GOT3 (cell line): ENCODE results near the gene ALDH1A2.

Experiments
- DNase-seq: peaks from one replicate; lab custom pipeline; 2025; ENCODE audit warnings: mixed read lengths; lab: John Stamatoyannopoulos, UW

The ALDH1A2 gene

DNA sequence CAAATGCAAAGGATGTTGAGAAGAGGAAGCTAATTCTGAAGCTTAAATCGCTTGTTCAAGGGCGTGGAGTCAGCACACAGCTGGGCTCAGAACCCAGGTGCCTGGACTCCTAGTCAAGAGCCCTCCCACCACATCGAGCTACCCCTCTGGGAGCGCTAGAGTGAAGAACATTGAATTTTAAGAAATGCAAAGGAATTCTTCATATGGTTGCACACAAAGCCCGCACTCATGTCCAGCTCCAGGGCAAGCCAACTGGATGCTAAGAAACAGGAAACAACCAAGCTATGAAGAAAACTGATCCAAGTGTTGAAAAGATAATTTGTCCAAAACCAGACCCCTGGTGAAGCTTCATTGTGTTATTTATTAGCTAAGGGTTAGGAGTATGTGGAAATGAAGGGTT lies 122.3 kb downstream of the ALDH1A2 start:
- DNase-seq = no peak

DNA sequence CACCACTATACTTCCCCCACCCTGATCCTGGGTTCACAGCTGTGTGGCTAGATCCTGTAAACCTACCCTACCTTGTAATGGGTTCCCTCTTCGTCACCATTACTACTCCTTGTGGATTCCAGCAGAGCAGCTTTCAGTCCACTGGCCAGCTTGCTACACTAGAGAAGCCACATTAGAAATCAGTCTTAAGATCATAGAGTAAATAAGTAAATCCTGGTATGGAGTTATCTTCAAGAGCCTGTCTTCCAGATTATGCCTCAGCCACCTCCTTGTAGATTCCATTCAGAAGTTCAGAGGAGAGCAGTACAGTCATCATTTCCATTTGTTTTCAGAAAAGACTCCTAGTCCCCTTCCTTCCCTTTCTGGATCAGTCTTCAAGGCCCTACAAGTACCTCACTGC lies 123.7 kb downstream of the ALDH1A2 start:
- no peak for DNase-seq

DNA sequence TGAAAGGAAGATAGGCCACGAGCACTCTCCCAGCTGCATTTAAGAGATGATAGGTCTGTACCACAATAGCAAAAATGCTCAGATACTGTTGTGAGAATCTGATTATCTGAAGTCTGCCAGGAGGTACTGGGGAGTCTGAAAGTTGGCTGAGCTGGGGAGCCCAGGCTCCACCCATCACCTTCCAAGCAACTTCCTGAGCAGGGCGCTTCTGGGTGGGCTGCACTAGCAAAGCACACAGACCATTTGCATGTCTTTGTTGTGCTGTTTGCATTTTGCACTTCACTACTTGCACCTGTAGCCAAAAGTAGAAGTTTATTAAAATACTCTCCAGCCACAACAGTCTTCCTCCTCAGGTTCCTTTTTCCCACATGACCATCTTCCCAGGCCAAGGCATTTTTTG lies 133.2 kb downstream of the ALDH1A2 start:
- no peak for DNase-seq

DNA sequence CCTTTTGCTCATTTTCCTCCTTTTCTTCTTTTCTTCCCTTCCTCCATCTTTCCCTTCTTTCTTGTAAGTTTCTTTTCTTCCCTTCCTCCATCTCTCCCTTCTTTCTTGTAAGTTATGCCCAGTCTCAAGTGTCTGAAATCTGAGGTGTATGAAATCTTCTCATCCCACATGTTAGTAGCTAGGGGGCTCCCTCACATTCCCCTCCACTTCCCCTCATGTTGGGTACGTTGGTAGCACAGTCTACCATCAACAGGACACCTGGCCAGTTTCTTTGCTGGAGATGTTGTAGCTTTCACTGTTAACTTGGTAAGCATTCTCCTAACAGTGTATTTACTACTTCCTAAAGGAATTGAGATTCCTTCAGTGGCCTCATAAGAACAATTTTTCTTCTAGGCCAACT lies 133.9 kb downstream of the ALDH1A2 start:
- DNase-seq = no peak

DNA sequence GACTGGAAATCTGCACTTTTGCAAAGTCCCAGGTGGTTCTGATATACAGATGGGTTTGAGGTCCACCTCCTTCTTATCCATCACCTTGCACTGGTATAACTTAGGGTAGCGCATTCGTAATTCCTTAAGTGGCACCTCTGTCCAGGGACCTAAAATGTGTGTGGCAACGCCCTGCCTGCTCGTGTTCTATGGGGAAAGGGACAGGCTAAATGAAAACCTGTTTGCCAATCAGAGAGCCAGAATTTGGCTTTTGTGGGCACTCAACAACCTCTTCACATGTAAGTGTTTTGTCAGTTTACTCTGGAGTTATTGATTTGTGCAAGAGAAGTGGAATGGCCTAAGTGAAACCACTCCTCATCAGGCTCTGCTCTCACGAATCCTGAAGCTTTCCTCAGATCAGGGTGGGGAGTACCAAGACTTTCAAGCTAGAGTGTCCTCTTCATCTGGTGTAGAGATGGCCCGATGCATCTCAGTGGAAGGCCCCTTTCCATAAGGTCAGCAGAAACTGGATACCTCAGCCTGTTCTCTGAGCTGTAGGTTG lies 138.3 kb downstream of the ALDH1A2 start:
- DNase-seq = no peak

DNA sequence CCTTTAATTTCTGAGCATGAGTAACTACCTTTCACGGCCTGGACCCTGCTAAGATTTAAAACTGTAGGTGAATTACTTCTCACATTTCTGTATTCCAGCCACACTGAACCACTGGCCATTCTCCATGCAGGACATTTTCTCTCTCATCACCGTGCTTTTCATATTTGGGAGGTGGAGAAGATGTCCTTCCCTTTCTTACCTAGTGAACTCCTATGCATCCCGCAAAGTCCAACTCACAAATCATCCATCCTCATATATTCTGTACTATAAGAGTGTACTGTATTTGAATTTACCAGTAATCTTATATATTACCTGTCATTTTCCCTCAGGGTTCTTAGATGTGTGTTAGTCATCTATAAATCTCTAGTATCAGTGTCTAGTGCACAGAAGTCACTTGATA lies 139.9 kb downstream of the ALDH1A2 start:
- no peak for DNase-seq

DNA sequence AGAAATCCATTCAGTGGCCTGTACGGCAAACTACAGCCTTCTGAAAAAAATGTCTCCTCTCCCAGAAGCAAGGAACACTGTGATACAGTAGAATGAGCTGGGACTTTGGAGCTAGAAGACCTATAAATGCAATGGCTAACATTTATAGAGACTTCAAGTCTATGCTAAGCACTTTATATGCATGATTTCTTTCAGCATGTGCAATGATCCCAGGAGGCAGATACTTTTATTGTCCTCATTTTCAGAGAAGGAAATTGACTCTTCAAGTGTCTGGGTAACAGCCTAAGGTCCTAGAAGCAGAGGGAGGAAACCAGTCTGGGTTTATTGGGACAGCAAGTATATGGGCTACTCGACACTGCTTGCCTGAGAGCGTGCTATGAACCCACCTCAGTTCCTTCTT lies 140.9 kb downstream of the ALDH1A2 start:
- no peak for DNase-seq

DNA sequence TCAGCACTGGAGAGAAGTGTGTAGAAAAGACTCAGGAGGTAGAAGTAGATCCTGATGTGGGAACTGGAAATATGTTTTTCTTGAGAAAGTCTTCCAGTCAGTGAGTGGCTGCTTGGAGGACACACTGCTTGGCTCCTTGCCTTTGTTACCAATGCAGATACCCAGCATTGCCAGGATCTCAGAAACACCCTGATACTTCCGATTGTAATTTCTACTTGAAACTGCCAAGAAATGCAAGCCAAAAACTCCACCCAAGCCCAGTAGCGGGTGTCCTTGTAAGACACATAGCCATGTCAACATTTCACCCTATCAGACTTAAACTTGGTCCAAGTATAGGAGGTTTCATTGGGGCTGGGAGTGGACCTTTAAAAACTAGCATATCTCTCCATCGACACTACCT lies 141.8 kb downstream of the ALDH1A2 start:
- DNase-seq = no peak

DNA sequence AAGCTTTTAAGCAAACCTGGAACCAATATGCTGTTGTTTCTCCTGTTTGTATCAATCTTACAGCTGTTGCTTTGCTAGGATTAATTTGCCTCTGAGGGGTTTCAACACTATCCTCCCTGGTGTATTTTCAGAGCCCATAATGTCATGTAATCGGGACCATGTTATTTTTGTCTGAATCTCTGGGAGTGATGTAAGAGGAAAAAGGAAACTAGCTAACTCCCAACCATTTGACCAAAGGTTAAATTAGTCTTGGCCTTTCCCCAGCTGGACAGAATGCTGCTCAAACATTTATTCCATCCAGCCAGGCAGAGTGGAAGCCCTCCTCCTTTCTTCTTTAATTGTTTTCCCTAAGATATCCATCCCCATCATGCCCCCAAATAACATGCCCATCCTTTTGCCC lies 142.2 kb downstream of the ALDH1A2 start:
- no peak for DNase-seq

DNA sequence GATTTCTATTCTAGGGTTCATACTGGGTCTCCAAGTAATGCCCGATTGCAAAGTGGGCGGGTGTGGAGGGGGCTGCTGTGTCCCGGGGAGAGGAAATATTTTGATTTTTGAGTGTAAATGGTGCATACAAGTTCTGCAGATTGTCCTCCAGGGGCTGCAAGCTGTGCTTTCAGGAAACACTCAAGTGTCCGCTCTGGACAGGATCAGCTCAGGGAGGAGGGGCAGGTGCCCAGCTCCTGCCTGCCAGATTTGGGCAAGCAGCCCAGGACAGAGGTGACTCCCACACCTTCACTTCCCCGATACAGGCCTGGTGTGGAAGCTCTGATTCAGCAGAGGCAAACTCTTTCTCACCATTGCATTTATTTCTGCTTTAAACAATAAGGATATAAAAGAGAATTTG lies 142.7 kb downstream of the ALDH1A2 start:
- no peak for DNase-seq

DNA sequence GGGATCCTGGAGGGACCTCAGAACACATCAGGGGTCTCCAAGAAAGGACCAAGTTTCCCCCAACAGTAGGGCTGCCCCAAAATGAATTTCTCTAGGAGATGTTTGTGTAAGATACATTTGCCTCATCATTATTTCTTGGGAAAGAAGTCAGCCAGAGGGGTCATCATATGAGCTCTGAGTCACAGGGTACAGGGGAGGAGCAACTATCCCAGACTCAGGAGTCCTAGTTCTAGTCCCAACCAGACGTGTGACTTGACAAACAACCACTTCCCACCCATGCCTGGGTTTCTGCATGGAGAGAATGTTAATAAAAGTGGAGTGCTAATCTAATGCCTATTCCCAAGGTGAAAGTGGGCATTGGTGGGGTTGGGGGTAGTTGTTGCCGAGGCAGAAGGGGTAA lies 144.1 kb downstream of the ALDH1A2 start:
- no peak for DNase-seq

DNA sequence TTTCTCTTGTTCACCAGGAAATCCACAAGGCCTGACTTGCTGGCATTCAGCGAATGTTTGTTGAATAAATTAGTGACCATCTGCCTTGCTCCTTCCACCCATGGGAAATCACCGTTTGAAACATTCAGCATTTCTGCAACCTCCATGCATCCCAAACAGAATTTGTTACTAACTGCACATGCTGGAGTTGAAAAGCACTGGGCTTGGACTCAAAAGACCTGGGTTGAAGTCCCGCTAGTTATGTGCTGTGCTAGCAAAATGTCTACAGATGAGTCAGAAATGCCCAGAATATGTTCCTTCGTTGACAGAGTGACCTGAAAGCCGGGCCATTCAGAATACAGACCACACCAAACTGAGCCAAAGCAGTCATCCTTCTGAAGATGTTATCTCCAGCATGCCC lies 144.6 kb downstream of the ALDH1A2 start:
- DNase-seq = no peak

DNA sequence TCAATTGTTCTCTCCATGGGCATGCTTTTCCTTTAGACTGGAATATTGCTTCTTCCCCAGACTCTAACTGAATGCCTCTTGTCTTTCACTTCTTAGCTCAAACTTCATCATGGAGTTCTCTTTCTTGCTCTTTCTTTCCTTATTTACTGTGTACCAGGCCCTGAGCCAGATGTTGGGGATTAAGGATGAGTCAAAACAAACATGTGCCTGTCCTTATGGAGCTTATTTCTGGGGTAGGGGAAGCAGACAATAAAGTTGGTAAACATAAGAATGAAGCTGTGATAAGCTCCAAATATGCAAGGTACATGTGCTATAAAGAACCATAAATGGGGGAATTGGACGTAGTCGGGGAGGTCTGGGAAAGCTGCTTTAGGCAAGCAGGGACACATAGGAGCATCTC lies 145.8 kb downstream of the ALDH1A2 start:
- DNase-seq = no peak

DNA sequence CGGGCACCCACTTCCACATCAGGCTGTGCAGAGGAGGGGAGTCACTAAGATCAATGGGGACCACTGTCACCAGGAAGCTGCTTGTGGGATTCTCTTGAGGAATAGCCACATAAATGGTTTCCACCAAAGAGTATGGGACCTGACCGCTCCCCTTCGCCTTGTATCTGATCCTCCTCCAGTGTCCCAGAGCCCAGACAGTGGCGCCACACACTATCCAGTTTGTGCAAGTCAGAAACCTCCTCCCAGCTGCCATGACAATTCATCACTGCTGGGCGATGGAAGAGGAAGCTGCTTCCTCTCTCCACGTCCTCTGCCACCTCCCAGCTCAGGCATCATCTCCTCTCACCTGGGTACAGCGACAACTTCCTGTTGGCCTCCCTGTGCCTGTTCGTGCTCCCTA lies 147.5 kb downstream of the ALDH1A2 start:
- DNase-seq = no peak

DNA sequence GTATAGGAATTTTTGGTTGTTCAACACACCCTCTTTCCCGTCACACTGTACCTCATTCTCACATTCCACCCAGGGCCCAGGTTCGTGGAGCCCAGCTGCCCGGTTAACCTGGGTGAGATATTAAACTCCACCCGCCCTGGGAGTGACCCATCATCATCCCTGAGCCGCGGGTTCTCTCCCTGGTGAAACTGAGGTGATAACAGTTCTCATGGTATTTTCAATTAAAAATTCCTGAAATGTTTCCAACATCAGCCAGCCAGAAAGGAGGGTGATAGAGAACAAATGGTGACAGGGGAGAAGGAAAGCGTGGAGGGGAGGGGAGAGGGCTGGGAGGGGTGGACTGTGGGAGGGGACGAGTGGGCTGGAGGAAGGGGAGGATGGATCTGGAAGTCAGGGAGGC lies 148.8 kb downstream of the ALDH1A2 start:
- no peak for DNase-seq

DNA sequence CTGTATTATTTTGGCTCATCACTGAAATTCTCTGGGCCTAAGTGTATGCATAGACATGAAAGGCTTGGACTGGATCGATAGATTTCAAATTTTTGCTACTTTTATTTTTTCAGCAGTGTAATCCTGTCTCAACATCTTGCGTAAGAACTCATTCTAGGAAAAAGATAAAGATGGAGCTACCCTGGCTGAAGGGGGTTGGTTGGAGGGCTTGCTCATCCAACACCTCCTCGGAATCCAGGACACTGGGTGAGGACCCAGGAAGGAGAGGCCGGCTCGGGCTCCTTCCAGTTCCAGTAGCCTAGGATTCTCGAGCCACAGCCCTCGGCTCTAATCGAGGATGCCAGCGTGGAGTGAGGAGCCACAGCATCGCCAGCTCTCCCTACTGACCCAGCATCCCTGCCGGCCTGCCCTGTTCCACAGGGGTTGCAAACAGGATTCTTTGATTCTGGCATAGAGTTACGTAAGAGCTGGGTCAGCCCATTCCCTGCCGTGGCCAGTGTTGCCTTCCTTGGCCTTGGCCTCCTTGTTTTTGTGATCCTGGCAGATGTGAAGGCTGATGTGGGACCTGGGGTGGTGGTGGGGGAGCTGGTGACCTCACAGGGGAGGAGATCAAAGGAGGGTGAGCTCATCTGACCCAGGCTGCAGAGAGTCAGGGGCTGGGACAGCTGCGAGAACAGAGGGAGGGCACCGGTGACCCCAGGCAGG lies 149.5 kb downstream of the ALDH1A2 start:
- no peak for DNase-seq

DNA sequence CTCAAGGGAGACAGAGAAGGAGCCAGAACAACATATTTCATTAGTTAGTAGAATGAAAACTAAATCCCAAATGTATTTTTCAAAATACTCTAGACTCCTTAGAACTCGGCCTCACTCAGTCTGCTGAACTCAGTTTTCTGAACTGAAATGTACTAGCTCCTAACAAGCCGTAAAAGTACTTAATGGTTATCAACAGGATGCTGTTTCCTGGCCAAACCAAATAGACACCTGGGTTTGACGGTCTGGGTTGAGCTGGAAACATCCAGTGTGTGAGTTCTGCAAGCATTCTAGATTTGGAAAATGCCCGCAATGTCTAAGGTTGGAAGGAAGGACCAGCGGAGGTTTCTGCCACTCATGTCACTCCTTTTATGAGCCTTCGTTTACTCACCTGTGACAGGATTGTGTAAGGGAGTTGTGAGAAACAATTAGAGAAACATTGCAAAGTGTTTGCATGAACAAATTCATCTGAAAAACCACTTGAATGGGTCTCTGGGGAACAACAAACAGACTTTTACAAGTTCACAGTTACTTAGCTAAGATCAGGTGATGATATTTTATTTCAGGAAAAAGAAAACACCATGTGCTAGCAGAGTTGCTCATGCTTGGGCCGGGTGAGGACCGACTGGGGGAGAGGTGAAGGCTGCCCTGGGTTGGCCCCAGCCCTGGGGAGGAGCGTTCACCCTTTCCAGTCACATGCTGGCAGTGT lies 151.0 kb downstream of the ALDH1A2 start:
- no peak for DNase-seq

DNA sequence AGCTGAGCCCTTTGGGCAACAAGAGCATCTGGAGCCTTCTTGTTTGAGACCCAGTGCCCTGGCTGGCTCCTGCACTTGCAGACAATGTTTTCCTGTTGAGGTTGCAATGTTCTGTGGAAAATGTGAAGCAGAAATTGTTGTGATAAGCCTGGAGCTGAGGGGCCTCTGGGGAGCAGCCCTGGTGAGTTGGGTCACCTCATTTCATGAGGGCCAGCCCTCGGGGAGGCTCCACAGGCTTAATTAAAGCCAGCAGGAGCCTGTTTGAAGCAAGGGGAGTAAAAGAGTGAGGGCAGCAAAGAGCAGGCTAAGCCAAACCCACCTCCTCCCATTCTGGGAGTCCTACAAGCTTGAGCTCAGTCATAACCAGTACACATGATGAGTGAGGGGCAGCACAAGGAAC lies 154.3 kb downstream of the ALDH1A2 start:
- no peak for DNase-seq

DNA sequence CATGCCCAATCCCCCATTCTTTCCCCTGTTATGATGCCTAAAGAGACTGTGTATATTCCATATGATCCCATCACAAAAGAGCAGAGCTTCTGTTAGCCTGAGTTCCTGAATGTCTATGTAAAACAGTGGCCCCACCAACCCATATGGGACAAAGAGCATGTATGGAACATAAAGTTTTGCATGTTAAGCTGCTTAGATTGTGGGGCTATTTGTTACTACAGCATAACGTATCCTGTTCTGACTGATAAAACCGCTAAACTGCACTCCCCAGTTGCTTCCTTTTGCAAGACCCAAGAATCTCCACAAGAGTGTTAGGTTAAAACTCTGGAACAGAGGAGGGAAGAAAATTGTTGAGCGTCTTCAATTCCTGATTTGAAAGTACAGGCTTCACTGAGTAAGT lies 154.8 kb downstream of the ALDH1A2 start:
- no peak for DNase-seq

DNA sequence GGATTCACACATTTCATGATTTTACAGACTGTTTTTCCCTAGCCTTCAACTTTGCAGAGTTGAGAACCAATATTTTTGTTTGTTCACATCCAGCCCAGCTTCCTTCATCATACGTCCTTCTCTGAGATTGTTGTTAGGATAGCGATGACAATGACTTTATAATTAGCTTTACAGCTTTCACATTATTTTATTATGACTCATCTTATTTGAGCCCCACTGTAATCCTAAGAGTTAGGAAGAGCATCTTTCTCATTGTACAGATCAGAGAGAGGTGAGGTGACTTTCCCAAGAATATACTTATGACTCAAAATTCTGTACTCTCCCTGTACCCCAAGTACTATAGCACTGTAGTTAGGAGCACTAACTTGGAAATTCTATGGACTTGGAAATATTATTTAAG lies 156.1 kb downstream of the ALDH1A2 start:
- DNase-seq = no peak

DNA sequence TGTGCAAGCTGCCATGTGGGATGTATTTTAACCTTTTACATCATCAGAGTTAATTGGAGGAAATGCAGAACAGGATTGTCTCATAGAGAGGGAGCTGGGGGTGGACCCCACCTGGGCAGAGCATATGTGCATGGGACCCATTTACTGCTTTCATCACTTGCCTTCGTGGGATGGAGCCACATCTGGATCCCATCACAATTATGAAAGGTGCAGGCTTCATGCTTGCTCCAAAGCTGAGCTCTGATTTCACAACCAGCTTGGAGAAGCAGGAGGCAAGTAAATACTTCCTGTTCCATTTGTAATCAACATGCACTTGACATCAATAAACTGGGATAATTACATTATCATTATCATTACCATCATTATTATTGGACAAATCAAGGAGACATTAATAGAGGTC lies 161.9 kb downstream of the ALDH1A2 start:
- DNase-seq = no peak
